ENCODE data around the gene BOK.
"Not testable (repeated sequence)": the region's sequence is repeated elsewhere in the genome, so short reads cannot be mapped to it uniquely, and the experiment has no call there.

Gene BOK

GRCh38 chr2:241569831-241570281 lies 11.3 kb downstream of the BOK start:
- DNase-seq (ENCODE audit: low read depth) = no peak
- no peak overlapping the region for H3K4me3 ChIP-seq (replicated peaks; ENCODE audit: low read depth, low read length)
- TF ChIP-seq, protein P1, sequence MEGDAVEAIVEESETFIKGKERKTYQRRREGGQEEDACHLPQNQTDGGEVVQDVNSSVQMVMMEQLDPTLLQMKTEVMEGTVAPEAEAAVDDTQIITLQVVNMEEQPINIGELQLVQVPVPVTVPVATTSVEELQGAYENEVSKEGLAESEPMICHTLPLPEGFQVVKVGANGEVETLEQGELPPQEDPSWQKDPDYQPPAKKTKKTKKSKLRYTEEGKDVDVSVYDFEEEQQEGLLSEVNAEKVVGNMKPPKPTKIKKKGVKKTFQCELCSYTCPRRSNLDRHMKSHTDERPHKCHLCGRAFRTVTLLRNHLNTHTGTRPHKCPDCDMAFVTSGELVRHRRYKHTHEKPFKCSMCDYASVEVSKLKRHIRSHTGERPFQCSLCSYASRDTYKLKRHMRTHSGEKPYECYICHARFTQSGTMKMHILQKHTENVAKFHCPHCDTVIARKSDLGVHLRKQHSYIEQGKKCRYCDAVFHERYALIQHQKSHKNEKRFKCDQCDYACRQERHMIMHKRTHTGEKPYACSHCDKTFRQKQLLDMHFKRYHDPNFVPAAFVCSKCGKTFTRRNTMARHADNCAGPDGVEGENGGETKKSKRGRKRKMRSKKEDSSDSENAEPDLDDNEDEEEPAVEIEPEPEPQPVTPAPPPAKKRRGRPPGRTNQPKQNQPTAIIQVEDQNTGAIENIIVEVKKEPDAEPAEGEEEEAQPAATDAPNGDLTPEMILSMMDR (IDR thresholded peaks at IDR 0.05; ENCODE audit: low read length, missing control alignments) = no peak

- TF ChIP-seq, protein P1 (IDR thresholded peaks at IDR 0.05; ENCODE audit: low read length, missing control alignments) = no peak
- H3K4me3 ChIP-seq (replicated peaks; ENCODE audit: low read depth, low read length) = no peak overlapping the region
- no peak for DNase-seq (ENCODE audit: low read depth)
Observed at GRCh38 chr2:241570961-241571581, 12.5 kb downstream of the BOK start.

DNA sequence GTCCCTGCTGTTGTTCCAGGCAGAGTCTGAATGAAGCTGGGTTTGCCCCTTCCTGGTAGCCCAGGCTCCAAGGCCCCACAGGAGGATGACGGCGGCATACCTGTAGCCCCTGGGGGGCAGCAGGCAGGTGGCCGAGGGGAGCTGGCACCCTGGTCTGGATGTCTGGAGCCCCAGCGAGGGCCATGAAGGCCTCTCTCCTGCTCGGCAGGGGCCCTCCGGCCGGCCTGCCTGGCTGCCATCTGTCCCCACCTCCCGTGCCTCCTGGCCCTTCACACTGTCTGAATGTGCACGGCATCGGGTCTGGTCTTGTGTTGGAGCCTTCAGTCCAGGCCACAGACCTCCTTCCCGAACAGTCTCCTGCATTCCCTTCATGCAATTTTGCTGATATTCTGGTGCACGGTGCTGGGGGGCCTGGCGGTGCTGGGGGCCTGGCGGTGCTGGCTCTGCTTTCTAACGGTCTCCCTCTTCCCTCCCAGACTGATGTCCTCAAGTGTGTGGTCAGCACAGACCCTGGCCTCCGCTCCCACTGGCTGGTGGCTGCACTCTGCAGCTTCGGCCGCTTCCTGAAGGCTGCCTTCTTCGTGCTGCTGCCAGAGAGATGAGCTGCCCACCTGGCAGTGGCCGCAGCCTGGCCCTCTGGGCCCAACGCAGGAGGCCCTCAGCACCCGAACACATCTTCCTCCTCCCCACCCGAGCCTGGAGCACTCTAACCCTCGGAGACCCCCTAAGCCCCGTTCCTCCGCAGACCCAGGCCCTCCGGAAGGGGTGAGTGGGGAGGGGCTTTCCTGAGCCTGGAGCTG lies 13.5 kb downstream of the BOK start:
- no peak overlapping the region for H3K4me3 ChIP-seq (replicated peaks; ENCODE audit: low read depth, low read length)
- TF ChIP-seq, protein P1 (IDR thresholded peaks at IDR 0.05; ENCODE audit: low read length, missing control alignments) = no peak
- DNase-seq (ENCODE audit: low read depth) = no peak

- not testable (repeated sequence) for DNase-seq (ENCODE audit: low read depth); H3K4me3 ChIP-seq (replicated peaks; ENCODE audit: low read depth, low read length)
Observed at GRCh38 chr2:241572915-241573651, 14.5 kb downstream of the BOK start.

DNA sequence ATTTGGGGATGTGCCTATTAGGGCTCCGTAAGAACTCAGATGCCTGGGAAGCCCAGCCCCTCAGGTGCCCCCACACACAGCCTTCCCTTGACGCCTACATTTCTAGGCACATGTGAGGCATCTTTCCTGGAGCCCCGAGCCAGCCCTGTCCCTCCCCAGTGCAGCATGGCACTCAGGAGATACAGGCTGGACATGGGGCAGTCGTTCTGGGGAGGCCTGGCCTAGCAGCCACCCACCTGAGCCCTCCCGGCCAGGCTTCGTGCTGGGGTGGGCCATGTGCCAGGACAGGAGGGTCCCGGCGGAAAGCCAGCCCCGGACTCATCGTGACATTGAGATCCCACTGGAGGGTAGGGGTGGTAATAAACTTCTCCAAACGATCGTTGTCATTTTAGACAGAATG lies 15.2 kb downstream of the BOK start:
- no peak overlapping the region for H3K4me3 ChIP-seq (replicated peaks; ENCODE audit: low read depth, low read length)
- TF ChIP-seq, protein P1 (IDR thresholded peaks at IDR 0.05; ENCODE audit: low read length, missing control alignments) = no peak
- DNase-seq (ENCODE audit: low read depth) = no peak

DNA sequence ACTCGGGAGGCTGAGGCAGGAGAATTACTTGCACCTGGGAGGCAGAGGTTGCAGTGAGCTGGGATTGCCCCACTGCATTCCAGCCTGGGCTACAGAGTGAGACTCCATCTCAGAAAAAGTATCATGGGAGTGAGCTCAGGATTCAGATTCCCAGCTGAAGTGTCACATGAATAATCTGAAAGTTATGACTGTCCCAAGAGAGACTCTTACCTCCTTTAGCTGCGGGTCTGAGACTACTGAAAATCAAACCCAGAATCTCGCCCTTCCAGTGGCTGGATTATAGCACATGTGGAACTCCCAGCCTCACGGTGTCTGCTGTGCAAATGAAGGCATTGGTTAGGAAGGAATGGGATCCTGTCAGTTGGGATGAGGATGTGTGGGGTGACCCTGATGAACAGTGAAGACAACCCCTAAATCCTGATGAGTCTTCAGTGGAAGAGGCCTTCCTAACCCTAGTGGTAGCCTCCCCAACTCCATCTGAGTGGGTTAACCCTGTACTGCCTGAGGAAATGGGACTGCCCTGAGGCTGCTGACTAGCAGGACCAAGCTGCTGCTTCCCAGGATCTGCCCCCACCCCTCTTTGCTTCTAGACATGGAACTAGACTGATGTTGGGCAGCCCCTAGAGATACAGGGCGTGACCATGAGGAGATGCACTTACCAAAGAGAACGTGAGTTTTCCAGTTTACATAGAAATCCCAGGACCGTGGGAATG lies 16.5 kb downstream of the BOK start:
- TF ChIP-seq, protein P1 (IDR thresholded peaks at IDR 0.05; ENCODE audit: low read length, missing control alignments) = no peak
- no peak overlapping the region for H3K4me3 ChIP-seq (replicated peaks; ENCODE audit: low read depth, low read length)
- DNase-seq (ENCODE audit: low read depth) = no peak
